Umbilical cord (tissue), 2 donors: ENCODE results near the gene ST7L. TPM values are rescaled to one million over a fixed set of nuclear protein-coding genes. Genes with fewer than 3 reads are reported as not detected.

Experiments used
- DNase-seq: peaks from one replicate; pipeline ENCODE4 v3.0.0-alpha.2; 2015; ENCODE audit warnings: low spot score
- total RNA-seq: library from RNA; depleted of rRNA; stranded (reverse); fragments of >200 nt; gene quantifications from one replicate; pipeline ENCODE4 v1.2.3, GENCODE V29; 2014; ENCODE audit warnings: low replicate concordance; ENCODE audit not compliant: insufficient read depth

The ST7L gene
- total RNA-seq, 1 donor from 2014 or later = 19.0 TPM

DNA sequence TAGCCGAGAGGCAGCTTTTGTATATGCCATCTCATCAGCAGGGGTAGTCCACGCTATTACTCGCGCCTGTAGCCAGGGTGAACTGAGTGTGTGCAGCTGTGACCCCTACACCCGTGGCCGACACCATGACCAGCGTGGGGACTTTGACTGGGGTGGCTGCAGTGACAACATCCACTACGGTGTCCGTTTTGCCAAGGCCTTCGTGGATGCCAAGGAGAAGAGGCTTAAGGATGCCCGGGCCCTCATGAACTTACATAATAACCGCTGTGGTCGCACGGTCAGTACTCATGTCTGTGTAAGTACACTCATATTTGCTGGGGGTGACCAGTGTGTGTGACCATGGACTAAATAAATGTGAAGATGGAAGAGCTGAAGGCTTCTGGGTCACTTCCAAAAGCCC lies 102.8 kb downstream of the ST7L start:
- no peak for DNase-seq

DNA sequence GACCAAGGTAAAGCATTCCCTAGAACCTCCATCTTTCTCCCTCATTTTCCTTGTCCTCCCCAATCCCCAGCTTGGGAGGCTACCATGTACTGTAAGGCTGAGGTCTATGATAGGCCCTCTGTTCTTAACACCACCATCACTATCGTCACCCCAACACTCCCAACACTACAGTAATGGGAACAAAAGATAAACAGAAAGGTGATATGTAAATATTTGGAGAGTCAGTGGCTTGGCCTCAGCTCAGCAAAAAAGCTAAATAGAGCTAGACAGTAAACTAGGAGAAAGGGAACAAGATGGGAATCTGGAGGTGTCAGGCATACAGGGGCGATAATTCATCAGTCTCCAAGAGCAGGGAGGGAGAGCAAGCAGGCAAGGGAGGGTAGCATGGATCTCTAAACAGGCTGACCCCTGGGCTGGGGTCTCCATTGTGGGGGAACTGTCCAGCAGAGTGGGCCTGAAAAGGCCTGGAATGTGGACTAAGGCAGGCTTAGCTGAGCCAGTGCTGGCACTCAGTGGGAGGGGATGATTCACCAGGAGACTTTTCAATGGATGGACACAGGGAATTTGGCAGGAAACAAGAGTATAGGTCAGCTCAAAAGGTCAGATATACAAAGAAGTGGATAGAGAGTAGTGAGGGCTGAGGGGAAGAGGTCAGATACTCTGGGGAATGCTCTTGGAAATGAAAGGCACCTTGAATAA lies 103.5 kb downstream of the ST7L start:
- no peak for DNase-seq

DNA sequence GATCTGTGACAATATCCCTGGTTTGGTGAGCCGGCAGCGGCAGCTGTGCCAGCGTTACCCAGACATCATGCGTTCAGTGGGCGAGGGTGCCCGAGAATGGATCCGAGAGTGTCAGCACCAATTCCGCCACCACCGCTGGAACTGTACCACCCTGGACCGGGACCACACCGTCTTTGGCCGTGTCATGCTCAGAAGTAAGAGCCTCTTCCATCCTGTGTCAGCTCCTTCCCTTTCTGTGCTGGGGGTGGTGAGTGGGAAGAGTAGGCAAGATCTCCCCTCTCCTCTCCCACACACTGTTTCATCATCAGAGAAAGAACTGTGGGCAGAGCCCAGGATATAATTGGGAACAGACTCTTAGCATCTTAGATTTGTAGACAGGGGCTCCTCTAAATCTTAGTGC lies 104.0 kb downstream of the ST7L start:
- DNase-seq = no peak

DNA sequence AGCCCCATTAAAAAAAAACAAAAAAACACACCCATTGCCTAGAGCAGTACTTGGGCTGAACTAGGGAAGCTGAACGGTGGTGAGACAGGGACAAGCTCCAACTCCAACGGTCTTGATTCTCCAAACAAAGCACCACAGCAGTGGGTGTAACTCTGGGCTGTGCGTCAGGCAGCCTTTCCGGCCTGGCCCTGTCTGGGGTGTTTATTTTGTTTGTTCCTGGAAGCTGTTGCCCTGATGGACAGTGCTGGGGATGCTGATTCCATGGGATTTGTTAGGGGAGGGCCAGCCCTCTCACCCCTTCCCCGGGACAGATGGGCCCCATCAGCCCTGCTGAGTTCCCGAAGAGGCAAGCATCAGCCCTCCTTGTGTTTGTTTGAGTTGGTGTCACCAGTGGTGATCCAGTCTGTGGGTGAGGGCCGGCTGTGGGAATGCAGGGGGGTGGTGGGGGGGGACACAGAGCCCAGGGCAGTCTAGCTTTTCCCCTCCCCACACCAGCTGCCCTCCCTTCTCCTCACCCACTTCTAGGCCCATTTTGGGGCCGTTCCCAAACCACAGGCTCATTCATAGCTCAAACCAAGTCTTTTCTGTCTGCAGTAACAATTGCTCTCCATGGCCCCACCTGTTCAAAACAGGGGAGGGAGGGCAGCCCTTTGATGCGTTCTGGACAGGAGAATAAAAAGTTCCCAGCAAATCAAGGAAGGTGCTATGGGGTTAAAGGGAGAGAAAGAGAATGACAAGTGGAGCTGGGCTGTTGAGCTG lies 105.7 kb downstream of the ST7L start:
- DNase-seq = no peak

- no peak for DNase-seq
These were observed 107.0 kb downstream of the ST7L start for GRCh38 chr1:112511897-112512296.

GRCh38 chr1:112510340-112510739 lies 108.6 kb downstream of the ST7L start:
- DNase-seq = no peak

- no peak for DNase-seq
These were observed 109.2 kb downstream of the ST7L start for GRCh38 chr1:112509660-112510178.

- DNase-seq = no peak
These were observed 109.8 kb downstream of the ST7L start for GRCh38 chr1:112509005-112509659.

- DNase-seq = no peak
These were observed 110.5 kb downstream of the ST7L start, which contains the start of gene WNT2B for GRCh38 chr1:112508278-112509004. Gene WNT2B, plus strand, starts transcription at chr1:112508965. Its CDS starts 298 bp downstream, at chr1:112509263.

DNA sequence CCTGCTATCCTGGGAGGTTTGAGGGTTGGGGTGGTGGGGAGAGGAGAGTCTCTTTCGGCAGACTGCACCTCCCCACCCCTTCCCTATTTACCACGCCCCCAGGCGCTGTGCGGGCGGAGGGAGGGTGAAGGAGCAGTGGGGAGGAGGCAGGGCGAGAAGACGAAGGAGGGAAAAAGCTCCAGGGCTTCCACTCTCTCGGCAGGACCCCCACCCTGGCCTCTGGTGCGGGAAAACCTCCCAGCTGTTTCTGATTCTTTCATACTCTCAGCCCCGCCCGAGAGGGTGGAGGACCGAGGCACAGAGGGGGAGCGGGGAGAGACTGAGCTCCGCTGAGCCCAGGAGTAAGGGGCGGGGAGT lies 111.0 kb downstream of the ST7L start:
- DNase-seq = peak; percentile 52

DNA sequence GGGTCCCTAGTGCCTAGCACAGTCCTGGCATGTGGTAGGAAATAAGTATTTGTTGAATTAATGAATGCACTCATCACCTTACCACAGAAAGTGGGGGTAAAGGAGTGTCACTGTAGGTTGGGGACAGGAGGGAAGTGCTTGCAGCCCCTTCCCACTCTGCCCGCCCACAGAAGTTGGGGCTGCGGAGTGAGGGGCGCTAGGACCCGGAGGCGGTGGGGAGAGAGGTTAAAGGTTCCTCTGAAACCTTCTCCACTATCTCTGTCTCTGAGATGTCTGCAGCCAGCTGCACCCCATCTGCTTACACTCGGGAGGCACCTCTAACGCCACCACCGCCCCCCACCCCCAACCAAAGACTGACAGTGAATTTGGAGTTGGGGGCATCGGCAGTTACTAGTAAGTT lies 111.6 kb downstream of the ST7L start:
- DNase-seq = no peak

DNA sequence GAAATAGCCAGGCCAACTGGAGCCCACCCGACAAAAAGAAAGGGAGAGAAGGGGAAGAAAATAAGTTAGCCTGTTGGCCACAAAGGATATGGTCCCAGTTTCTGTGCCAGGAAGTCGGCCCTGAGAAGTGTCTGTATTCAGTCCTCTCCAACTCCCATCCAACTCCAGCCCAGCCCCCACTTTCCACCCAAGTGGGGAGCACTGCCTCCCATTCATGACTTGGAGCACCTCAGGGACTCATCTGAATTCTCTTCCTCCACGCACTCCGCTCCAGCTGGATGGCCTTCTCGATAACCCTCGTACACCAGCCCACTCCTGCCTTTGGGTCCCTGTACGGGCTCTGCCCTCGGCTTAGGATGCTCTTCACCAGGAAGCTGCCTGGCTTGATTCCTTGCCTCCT lies 112.2 kb downstream of the ST7L start:
- no peak for DNase-seq

- no peak for DNase-seq
These were observed 112.6 kb downstream of the ST7L start for GRCh38 chr1:112506306-112506705.

DNA sequence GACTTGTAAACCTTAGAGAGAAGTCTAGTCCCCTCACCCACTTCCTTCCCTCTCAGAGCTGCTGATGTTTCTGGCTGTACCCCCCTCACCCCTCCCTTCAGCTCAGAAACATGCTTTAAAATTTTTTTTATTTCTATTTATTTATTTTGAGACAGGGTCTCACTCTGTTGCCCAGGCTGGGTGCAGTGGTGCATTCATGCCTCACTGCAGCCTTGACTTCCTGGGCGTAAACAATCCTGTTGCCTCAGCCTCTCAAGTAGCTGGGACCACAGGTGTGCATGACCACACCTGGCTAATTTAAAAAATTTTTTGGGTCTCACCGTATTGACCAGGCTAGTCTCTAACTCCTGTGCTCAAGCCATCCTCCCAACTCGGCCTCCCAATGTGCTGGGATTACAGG lies 113.1 kb downstream of the ST7L start:
- no peak for DNase-seq

DNA sequence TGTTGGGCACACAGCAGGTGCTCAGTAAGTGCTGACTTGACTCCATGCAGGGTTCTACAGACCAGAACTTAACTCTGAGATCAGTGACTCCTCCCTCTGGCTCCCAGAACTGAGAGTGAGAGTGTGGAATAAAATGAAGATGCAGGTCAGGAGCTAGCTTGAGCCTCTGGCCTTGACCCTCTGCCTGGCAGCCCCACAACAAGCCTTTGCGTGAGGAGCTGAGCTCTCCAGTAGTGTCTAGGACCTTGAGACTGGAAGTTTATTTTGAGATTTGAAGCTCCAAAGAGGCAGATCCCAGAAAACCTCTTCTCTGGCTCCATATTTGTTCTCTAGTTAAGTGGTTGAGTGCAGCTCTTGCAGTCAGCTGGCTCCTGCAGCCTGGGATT lies 113.5 kb downstream of the ST7L start:
- DNase-seq = no peak

DNA sequence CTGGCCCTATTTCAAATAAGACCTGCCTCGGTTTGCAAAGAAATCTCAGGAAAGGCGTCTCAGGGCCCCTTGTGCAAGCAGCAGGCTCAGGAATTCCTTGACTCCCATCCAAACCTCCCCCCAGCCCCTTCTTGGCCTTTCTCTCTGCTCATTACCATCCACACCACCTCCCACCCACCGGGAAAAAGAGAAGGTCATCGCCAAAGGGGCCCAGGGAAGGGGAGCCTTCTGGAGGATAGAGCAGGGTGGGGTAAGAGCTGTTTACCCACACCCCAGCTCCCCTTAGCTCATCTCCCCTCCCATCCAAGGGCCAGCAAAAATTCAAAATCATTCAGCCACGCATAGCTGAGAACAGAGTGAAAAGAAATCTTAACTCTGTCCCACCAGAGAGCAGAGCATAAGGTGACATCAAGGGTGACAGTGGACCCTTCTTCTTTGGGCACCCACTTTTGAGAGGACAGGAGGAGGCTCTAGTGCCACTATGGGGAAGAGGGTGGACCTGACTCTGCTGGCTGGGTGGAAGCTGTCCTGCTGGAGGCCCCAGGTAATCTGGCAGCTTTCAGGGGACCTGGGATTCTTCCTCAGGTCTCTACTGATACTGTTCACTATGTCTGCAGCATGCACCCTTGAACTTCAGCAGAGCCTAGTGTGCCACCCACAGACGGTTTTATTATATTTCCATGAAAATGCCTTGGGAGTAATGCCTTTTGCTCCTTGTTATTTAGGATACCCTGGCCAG lies 114.1 kb downstream of the ST7L start:
- DNase-seq = peak; percentile 43

DNA sequence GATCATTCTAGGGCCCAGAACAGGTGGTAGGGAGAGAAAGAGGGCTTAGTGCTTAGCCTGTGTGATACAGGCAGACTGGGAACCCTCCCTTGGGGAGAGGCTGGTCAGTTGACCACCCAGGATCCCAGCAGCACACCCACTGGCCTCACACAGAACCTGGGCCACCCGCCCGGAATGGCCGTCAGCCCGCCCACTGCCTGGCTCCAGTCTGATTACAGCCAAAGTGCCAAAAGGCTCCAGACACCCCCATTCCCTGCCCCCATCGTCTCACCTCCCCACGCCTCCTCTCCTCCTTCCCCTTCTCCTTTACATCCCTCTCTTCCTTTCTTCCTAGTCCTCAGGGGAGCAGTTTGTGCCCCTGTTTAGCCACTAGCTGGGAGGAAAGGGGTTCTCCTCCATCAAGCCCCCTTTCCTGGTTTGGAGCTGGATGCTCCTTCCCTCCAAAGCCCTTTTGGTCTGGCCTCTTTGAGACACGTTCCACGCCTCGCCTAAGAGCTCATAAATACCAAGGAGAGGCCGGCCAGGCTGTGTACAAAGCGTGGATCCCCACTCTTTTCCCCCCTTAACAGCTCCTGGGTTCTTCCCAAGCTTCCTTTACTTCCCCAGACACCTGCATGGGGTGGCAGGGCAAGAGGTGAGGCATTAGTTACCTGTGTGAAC lies 114.8 kb downstream of the ST7L start:
- DNase-seq = peak; percentile 40

DNA sequence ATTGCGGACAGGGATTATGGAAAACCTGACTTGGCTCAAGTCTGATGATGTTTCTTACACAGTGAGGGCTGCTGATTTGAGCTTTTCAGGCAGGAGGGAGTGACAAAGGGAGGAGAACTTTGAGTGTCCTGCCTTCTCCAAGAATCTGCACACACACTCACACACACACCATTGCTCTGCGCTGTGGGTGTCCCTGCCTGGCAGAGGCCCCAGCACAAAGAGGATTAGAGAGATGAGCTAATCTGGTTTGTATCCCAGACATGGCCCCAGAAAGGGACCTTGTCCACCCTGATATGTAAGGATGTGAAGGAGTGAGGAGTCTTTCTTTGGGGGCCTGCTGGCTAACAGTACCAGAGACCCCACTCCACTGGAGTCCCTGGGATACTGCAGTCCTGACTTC lies 116.1 kb downstream of the ST7L start:
- peak; percentile 74 for DNase-seq

GRCh38 chr1:112501810-112502641 lies 116.9 kb downstream of the ST7L start:
- peak; percentile 78 for DNase-seq

- DNase-seq = no peak
These were observed 122.7 kb downstream of the ST7L start for GRCh38 chr1:112496290-112496689.
